ENCODE results near the gene STAT5A. TPM values are rescaled to one million over a fixed set of nuclear protein-coding genes. Genes with fewer than 3 reads are reported as not detected.

The STAT5A gene
- total RNA-seq, 1 donor from 2014 or later = 0.77 TPM

GRCh38 chr17:42272162-42272907, 16.0 kb upstream of the STAT5A start:
- peaks cover 85% of the 10 kb centered on the region for H3K79me2 ChIP-seq (ENCODE audit: insufficient read depth, low read length)
- peaks cover 16% of the 10 kb centered on the region for H3K4me1 Mint-ChIP-seq (ENCODE audit: low read depth, unreplicated experiment)
- TF ChIP-seq EZH2 (IDR thresholded peaks at IDR 0.05; ENCODE audit: insufficient read depth, low read length) = no peak
- TF ChIP-seq, protein P1, sequence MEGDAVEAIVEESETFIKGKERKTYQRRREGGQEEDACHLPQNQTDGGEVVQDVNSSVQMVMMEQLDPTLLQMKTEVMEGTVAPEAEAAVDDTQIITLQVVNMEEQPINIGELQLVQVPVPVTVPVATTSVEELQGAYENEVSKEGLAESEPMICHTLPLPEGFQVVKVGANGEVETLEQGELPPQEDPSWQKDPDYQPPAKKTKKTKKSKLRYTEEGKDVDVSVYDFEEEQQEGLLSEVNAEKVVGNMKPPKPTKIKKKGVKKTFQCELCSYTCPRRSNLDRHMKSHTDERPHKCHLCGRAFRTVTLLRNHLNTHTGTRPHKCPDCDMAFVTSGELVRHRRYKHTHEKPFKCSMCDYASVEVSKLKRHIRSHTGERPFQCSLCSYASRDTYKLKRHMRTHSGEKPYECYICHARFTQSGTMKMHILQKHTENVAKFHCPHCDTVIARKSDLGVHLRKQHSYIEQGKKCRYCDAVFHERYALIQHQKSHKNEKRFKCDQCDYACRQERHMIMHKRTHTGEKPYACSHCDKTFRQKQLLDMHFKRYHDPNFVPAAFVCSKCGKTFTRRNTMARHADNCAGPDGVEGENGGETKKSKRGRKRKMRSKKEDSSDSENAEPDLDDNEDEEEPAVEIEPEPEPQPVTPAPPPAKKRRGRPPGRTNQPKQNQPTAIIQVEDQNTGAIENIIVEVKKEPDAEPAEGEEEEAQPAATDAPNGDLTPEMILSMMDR (IDR thresholded peaks at IDR 0.05; ENCODE audit: insufficient read depth, low read depth, low read length) = no peak

GRCh38 chr17:42273474-42274252, 14.6 kb upstream of the STAT5A start:
- Histone ChIP-seq H3K9me3 (ENCODE audit: insufficient read depth, low read depth, low read length) (no peaks in the 10 kb centered on the region), H3K4me2 (ENCODE audit: low read length) (peak overlapping the region; percentile 99), H4K20me1 (ENCODE audit: insufficient read depth, low read length) (peaks cover 59% of the 10 kb centered on the region), H3K79me2 (ENCODE audit: insufficient read depth, low read length) (peaks cover 72% of the 10 kb centered on the region), H3K4me1 (ENCODE audit: insufficient read depth, low read length) (peaks cover 23% of the 10 kb centered on the region), H3K4me3 (ENCODE audit: insufficient read depth, low read depth, low read length) (no peak overlapping the region), H3K9ac (ENCODE audit: low read length) (no peak overlapping the region), H3K27me3 (ENCODE audit: insufficient read depth, low read length) (no peaks in the 10 kb centered on the region), H3K36me3 (ENCODE audit: insufficient read depth, low read length) (no peaks in the 10 kb centered on the region), H2AFZ (ENCODE audit: low read depth, low read length) (no peak overlapping the region), H3K27ac (ENCODE audit: low read depth, low read length) (no peak overlapping the region)
- Mint-ChIP-seq H3K27me3 (ENCODE audit: low read depth, unreplicated experiment) (no peaks in the 10 kb centered on the region), H3K27ac (ENCODE audit: unreplicated experiment) (no peak overlapping the region), H3K9me3 (ENCODE audit: unreplicated experiment) (no peaks in the 10 kb centered on the region), H3K36me3 (ENCODE audit: low read depth, unreplicated experiment) (no peaks in the 10 kb centered on the region), H3K4me1 (ENCODE audit: low read depth, unreplicated experiment) (peaks cover 18% of the 10 kb centered on the region), H3K4me3 (ENCODE audit: unreplicated experiment) (no peak overlapping the region)
- FAIRE-seq = no peak
- no peak for DNase-seq (ENCODE audit: low read depth)
- TF ChIP-seq EZH2 (IDR thresholded peaks at IDR 0.05; ENCODE audit: insufficient read depth, low read length) = no peak
- TF ChIP-seq, protein P1 (IDR thresholded peaks at IDR 0.05; ENCODE audit: insufficient read depth, low read depth, low read length) = no peak

More at GRCh38 chr17:42272162-42272907, 16.0 kb upstream of the STAT5A start:
- Mint-ChIP-seq H3K27ac (ENCODE audit: unreplicated experiment) (no peak overlapping the region), H3K9me3 (ENCODE audit: unreplicated experiment) (no peaks in the 10 kb centered on the region), H3K36me3 (ENCODE audit: low read depth, unreplicated experiment) (no peaks in the 10 kb centered on the region), H3K4me3 (ENCODE audit: unreplicated experiment) (no peak overlapping the region), H3K27me3 (ENCODE audit: low read depth, unreplicated experiment) (no peaks in the 10 kb centered on the region)
- H3K4me1 ChIP-seq (ENCODE audit: insufficient read depth, low read length) = peaks cover 22% of the 10 kb centered on the region
- no peaks in the 10 kb centered on the region for H3K36me3 ChIP-seq (ENCODE audit: insufficient read depth, low read length)
- H3K27ac ChIP-seq (ENCODE audit: low read depth, low read length) = no peak overlapping the region
- no peak overlapping the region for H3K9ac ChIP-seq (ENCODE audit: low read length)
- no peaks in the 10 kb centered on the region for H3K27me3 ChIP-seq (ENCODE audit: insufficient read depth, low read length)
- peaks cover 59% of the 10 kb centered on the region for H4K20me1 ChIP-seq (ENCODE audit: insufficient read depth, low read length)
- DNase-seq (ENCODE audit: low read depth) (no peak), FAIRE-seq (no peak)
- no peak overlapping the region for H3K4me2 ChIP-seq (ENCODE audit: low read length)
- H2AFZ ChIP-seq (ENCODE audit: low read depth, low read length) = no peak overlapping the region
- no peaks in the 10 kb centered on the region for H3K9me3 ChIP-seq (ENCODE audit: insufficient read depth, low read depth, low read length)
- no peak overlapping the region for H3K4me3 ChIP-seq (ENCODE audit: insufficient read depth, low read depth, low read length)

All from astrocyte (in vitro differentiated cells and primary cell).